ENCODE results near the gene DDX31.

DNA sequence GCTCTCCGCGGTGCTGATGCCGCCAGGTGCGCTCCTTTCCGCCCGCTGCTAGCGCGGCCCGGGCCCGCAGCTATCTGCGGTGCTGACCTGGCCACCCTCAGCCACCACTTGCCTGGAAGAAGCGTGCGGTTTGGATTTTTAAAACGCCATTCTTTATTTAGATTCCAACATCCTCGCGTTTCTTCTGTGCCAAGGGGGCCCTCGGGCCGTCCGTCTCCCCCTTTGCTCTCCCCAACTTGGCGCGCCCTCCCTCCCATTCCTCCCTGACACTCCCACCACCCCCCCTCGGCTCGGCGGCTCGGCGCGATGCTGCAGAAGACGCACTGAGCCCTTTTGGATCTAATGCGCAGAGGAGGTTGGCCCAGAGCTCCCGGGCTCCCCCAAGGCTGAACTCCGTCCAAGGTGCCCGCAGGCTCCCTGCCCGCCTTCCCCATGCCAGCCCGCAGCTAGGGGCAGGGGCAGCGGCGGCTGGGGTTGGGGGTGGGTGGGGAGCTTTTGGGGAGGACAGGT, 87.5 kb downstream of the DDX31 start, which contains the start of gene BARHL1:
- TF ChIP-seq, protein P1, sequence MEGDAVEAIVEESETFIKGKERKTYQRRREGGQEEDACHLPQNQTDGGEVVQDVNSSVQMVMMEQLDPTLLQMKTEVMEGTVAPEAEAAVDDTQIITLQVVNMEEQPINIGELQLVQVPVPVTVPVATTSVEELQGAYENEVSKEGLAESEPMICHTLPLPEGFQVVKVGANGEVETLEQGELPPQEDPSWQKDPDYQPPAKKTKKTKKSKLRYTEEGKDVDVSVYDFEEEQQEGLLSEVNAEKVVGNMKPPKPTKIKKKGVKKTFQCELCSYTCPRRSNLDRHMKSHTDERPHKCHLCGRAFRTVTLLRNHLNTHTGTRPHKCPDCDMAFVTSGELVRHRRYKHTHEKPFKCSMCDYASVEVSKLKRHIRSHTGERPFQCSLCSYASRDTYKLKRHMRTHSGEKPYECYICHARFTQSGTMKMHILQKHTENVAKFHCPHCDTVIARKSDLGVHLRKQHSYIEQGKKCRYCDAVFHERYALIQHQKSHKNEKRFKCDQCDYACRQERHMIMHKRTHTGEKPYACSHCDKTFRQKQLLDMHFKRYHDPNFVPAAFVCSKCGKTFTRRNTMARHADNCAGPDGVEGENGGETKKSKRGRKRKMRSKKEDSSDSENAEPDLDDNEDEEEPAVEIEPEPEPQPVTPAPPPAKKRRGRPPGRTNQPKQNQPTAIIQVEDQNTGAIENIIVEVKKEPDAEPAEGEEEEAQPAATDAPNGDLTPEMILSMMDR (IDR thresholded peaks at IDR 0.05), result no peak
- no peak for TF ChIP-seq POLR2A (IDR thresholded peaks at IDR 0.05)

Measured in lower leg skin (tissue), 3 donors.